ENCODE results near the gene WWC1.
A peak's percentile ranks its signal among the peaks of the same experiment; 100 is the strongest.

The WWC1 gene

GRCh38 chr5:168316139-168316578, 24.7 kb downstream of the WWC1 start:
- POLR2A ChIA-PET (ENCODE audit: low non-redundant PET), result no interaction called here
- DNase-seq (ENCODE audit: low spot score), result no peak
- no peak for TF ChIP-seq CTCF (conservative IDR thresholded peaks at IDR 0.05; ENCODE audit: low read depth)
- CTCF ChIA-PET, result interaction anchor here (1.1 kb wide), 2 partner anchors 9 to 23 kb away, joined by 4 to 5 read pairs; no protein-coding TSS in a partner anchor
- H3K27ac ChIP-seq, result peak overlapping the region; percentile 74

- ChIA-PET POLR2A (ENCODE audit: low non-redundant PET) (no interaction called here), CTCF (interaction anchor here (0.6 to 0.8 kb wide), 3 partner anchors 12 to 671 kb away, joined by 3 to 6 read pairs (median 4); no protein-coding TSS in a partner anchor)
- TF ChIP-seq CTCF (conservative IDR thresholded peaks at IDR 0.05; ENCODE audit: low read depth), result no peak
- no peak for DNase-seq (ENCODE audit: low spot score)
- H3K27ac ChIP-seq, result peak overlapping the region; percentile 60
Observed at GRCh38 chr5:168317096-168317520, 25.7 kb downstream of the WWC1 start.

- peak; percentile 79 for DNase-seq (ENCODE audit: low spot score)
- peak overlapping the region; percentile 60 for H3K27ac ChIP-seq
- POLR2A ChIA-PET (ENCODE audit: low non-redundant PET), result no interaction called here
- CTCF ChIA-PET, result interaction anchor here (0.5 to 0.8 kb wide), 5 partner anchors 12 to 672 kb away, joined by 3 to 6 read pairs (median 4); no protein-coding TSS in a partner anchor
- TF ChIP-seq CTCF (conservative IDR thresholded peaks at IDR 0.05; ENCODE audit: low read depth), result no peak
Observed at GRCh38 chr5:168317521-168318147, 26.2 kb downstream of the WWC1 start.

GRCh38 chr5:168318240-168318639, 26.8 kb downstream of the WWC1 start:
- TF ChIP-seq CTCF (conservative IDR thresholded peaks at IDR 0.05; ENCODE audit: low read depth), result no peak
- no peak overlapping the region for H3K27ac ChIP-seq
- ChIA-PET POLR2A (ENCODE audit: low non-redundant PET) (no interaction called here), CTCF (interaction anchor here (0.5 to 0.7 kb wide), 2 partner anchors 85 to 114 kb away, joined by 3 to 5 read pairs; no protein-coding TSS in a partner anchor)
- no peak for DNase-seq (ENCODE audit: low spot score)

GRCh38 chr5:168319774-168320173, 28.3 kb downstream of the WWC1 start:
- no peak overlapping the region for H3K27ac ChIP-seq
- CTCF ChIA-PET, result interaction anchor here (0.7 kb wide), 1 partner anchor 28 kb away, joined by 3 read pairs; no protein-coding TSS in a partner anchor
- no peak for DNase-seq (ENCODE audit: low spot score)
- TF ChIP-seq CTCF (conservative IDR thresholded peaks at IDR 0.05; ENCODE audit: low read depth), result no peak
- POLR2A ChIA-PET (ENCODE audit: low non-redundant PET), result no interaction called here

- TF ChIP-seq CTCF (conservative IDR thresholded peaks at IDR 0.05; ENCODE audit: low read depth), result no peak
- no peak overlapping the region for H3K27ac ChIP-seq
- no peak for DNase-seq (ENCODE audit: low spot score)
- POLR2A ChIA-PET (ENCODE audit: low non-redundant PET), result no interaction called here
- CTCF ChIA-PET, result no interaction called here
Observed at GRCh38 chr5:168320805-168321204, 29.4 kb downstream of the WWC1 start.
